CD4-positive, alpha-beta T cell (primary cell): ENCODE results near the gene HNRNPA1. TPM values are rescaled to one million over a fixed set of nuclear protein-coding genes. Genes with fewer than 3 reads are reported as not detected.
A peak's percentile ranks its signal among the peaks of the same experiment; 100 is the strongest.

Experiments used
- ATAC-seq: fragments of 200-7000 bp; cut with Tn5 transposase; one replicate; pipeline ENCODE4 v1.10.0; 2022; ENCODE audit warnings: mild to moderate bottlenecking; ENCODE audit not compliant: poor library complexity
- CTCF ChIA-PET: fragments of 350-600 bp; sonication (Branson Sonifier 250); formaldehyde crosslinking; loops from one replicate; lab custom pipeline; 2021; ENCODE audit warnings: antibody characterized with exemption, inconsistent platforms; lab: Charles Lee
- POLR2A ChIA-PET: fragments of 350-600 bp; sonication (Branson Sonifier 250); formaldehyde crosslinking; loops from one replicate; lab custom pipeline; 2021; ENCODE audit warnings: antibody characterized with exemption, inconsistent platforms; lab: Charles Lee
- DNase-seq, 14 experiments: peaks; one replicate each; pipeline ENCODE4 v3.0.0-alpha.2; 2013 to 2020; ENCODE audit warnings: mixed read lengths in 2 of 14
- H3K27ac ChIP-seq, 2 donors: one replicate each; pipeline versions ENCODE4 v1.5.1 to v1.7.0; 2013; ENCODE audit warnings: low read length in 2 of 2, low read depth in 1 of 2, mild to moderate bottlenecking in 1 of 2
- H3K27me3 ChIP-seq, 2 experiments: 1 replicate in 1 of 2; 2 replicates in 1 of 2; pipeline versions ENCODE4 v1.6.1 to v1.7.0; 2013; ENCODE audit warnings: low read length in 2 of 2, control low read depth in 1 of 2, mild to moderate bottlenecking in 1 of 2, moderate library complexity in 1 of 2; ENCODE audit not compliant: insufficient read depth in 2 of 2, control insufficient read depth in 1 of 2
- H3K36me3 ChIP-seq: one replicate; pipeline ENCODE4 v1.6.1; 2013; ENCODE audit warnings: low read length, control low read depth; ENCODE audit not compliant: insufficient read depth
- H3K4me1 ChIP-seq: one replicate; pipeline ENCODE4 v1.6.1; 2013; ENCODE audit warnings: low read length, control low read depth; ENCODE audit not compliant: insufficient read depth
- H3K4me3 ChIP-seq: one replicate; pipeline ENCODE4 v1.5.1; 2013; ENCODE audit warnings: mild to moderate bottlenecking, low read length, moderate library complexity
- H3K9me3 ChIP-seq, 2 experiments: 1 replicate in 1 of 2; 2 replicates in 1 of 2; pipeline versions ENCODE4 v1.6.1 to v1.7.0; 2013; ENCODE audit warnings: low read length in 2 of 2, mild to moderate bottlenecking in 2 of 2, control low read depth in 1 of 2, moderate library complexity in 1 of 2; ENCODE audit not compliant: control insufficient read depth in 1 of 2, insufficient read depth in 1 of 2
- H3K27ac Mint-ChIP-seq: one replicate; pipeline ENCODE4 v1.8.0; 2020; ENCODE audit warnings: mixed read lengths
- H3K27me3 Mint-ChIP-seq: one replicate; pipeline ENCODE4 v1.8.0; 2021; ENCODE audit warnings: mixed read lengths
- H3K36me3 Mint-ChIP-seq: one replicate; pipeline ENCODE4 v1.8.0; 2021; ENCODE audit warnings: low read depth, mixed read lengths
- H3K4me1 Mint-ChIP-seq: one replicate; pipeline ENCODE4 v1.8.0; 2021; ENCODE audit warnings: low read depth, mixed read lengths
- H3K4me3 Mint-ChIP-seq: one replicate; pipeline ENCODE4 v1.8.0; 2020; ENCODE audit warnings: mild to moderate bottlenecking, mixed read lengths
- H3K9me3 Mint-ChIP-seq: one replicate; pipeline ENCODE4 v1.8.0; 2020; ENCODE audit warnings: mixed read lengths
- intact Hi-C, 2 experiments: fragments of 100-400 bp; cut with DNase I in 1 of 2; cut with micrococcal nuclease in 1 of 2; formaldehyde crosslinking; loops; one replicate each; pipeline versions ENCODE4 v1.15.1 to v1.9.0; 2023 to 2025; cut with DNase I, micrococcal nuclease
- total RNA-seq, 174 experiments: library from RNA in 2 of 174; stranded (reverse) in 2 of 174; gene quantifications; one replicate each; pipeline ENCODE4 v1.2.3 and lab custom pipeline; 2021 to 2026
- TF ChIP-seq, protein P1 (sequence below): fragments of 200-600 bp; IDR thresholded peaks from one replicate; pipeline ENCODE4 v1.8.0; 2022; ENCODE audit warnings: antibody characterized with exemption, mild to moderate bottlenecking

Gene HNRNPA1
- total RNA-seq, 2 experiments from 2014 or later: 1,969 to 1,994 TPM

GRCh38 chr12:54286042-54287030, 5.8 kb downstream of the HNRNPA1 start:
- Histone ChIP-seq H3K4me3 (no peak overlapping the region), H3K4me1 (peaks cover 37% of the 10 kb centered on the region), H3K27ac (no peak overlapping the region), H3K27me3 (no peaks in the 10 kb centered on the region), H3K9me3 (no peaks in the 10 kb centered on the region), H3K36me3 (peaks cover 72% of the 10 kb centered on the region)
- peaks cover 4% of the 10 kb centered on the region for H3K36me3 Mint-ChIP-seq
- H3K27me3 Mint-ChIP-seq: no peaks in the 10 kb centered on the region
- no peak for DNase-seq
- peak overlapping the region; percentile 22 for H3K4me3 Mint-ChIP-seq
- peak overlapping the region; percentile 41 for H3K27ac Mint-ChIP-seq
- TF ChIP-seq, protein P1, sequence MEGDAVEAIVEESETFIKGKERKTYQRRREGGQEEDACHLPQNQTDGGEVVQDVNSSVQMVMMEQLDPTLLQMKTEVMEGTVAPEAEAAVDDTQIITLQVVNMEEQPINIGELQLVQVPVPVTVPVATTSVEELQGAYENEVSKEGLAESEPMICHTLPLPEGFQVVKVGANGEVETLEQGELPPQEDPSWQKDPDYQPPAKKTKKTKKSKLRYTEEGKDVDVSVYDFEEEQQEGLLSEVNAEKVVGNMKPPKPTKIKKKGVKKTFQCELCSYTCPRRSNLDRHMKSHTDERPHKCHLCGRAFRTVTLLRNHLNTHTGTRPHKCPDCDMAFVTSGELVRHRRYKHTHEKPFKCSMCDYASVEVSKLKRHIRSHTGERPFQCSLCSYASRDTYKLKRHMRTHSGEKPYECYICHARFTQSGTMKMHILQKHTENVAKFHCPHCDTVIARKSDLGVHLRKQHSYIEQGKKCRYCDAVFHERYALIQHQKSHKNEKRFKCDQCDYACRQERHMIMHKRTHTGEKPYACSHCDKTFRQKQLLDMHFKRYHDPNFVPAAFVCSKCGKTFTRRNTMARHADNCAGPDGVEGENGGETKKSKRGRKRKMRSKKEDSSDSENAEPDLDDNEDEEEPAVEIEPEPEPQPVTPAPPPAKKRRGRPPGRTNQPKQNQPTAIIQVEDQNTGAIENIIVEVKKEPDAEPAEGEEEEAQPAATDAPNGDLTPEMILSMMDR: no peak
- intact Hi-C loops: loop anchor here in 1 of 2 experiments (5.0 kb wide), 1 partner anchor 156 kb away; no protein-coding TSS in a partner anchor
- ATAC-seq: no peak
- POLR2A ChIA-PET: interaction anchor here (0.9 to 2.6 kb wide), 7 partner anchors 10 to 73 kb away, joined by 3 to 19 read pairs (median 4); partner anchors contain the start of gene COPZ1
- H3K4me1 Mint-ChIP-seq: no peaks in the 10 kb centered on the region
- H3K9me3 Mint-ChIP-seq: no peaks in the 10 kb centered on the region
- CTCF ChIA-PET: interaction anchor here (1.0 to 1.4 kb wide), 5 partner anchors 9 to 93 kb away, joined by 3 to 5 read pairs (median 4); partner anchors contain the start of gene COPZ1

DNA sequence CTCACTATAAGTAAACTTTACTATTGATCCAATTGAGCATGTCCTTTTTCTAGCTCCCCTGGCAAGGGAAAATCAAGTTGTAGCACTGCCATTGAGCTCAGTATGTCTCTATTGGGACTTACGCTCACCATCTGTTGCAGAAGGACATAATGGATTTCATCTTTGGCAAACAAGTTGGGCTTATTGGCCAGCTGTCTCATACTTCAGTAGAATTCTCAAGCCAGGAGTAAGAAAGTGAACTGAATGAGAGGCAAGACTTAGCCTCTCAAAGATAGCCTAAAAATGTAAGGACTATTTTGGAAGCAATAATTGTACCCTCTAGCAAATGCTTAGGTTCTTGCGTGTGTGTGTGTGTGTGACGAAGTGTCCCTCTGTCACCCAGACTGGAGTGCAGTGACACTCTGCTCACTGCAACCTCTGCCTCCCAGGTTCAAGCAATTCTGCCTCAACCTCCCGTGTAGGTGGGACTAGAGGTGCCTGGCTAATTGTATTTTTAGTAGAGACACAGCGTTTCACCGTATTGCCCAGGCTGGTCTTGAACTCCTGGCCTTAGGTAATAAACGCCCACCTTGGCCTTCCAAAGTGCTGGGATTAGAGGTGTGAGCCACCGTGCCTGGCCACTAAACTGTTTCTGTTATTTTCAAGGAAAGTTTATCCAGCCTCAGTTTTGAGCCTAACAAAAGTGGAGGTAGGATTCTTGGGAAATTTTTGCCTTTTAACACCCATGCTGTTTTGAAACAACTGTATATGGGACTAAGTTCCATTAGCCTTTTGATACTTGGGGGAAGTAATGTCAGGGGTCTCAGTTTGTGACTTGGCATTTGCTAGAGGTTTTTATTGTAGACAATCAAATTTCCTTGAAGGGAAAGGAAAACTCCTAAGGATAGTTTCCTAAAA, 7.0 kb downstream of the HNRNPA1 start:
- H3K4me3 Mint-ChIP-seq: no peak overlapping the region
- H3K9me3 Mint-ChIP-seq: no peaks in the 10 kb centered on the region
- peak overlapping the region; percentile 40 for H3K27ac Mint-ChIP-seq
- ChIA-PET CTCF (interaction anchor here (1.0 to 1.4 kb wide), 4 partner anchors 7 to 92 kb away, joined by 3 to 5 read pairs (median 4); partner anchors contain the start of gene COPZ1), POLR2A (interaction anchor here (1.1 to 2.6 kb wide), 4 partner anchors 11 to 72 kb away, joined by 4 to 19 read pairs (median 6); partner anchors contain the start of gene COPZ1)
- DNase-seq: no peak
- Histone ChIP-seq H3K9me3 (no peaks in the 10 kb centered on the region), H3K27ac (no peak overlapping the region), H3K4me3 (no peak overlapping the region), H3K36me3 (peaks cover 60% of the 10 kb centered on the region), H3K4me1 (peaks cover 25% of the 10 kb centered on the region), H3K27me3 (no peaks in the 10 kb centered on the region)
- peaks cover 4% of the 10 kb centered on the region for H3K36me3 Mint-ChIP-seq
- intact Hi-C loops: loop anchor here in 1 of 2 experiments (5.0 kb wide), 1 partner anchor 155 kb away; no protein-coding TSS in a partner anchor
- no peaks in the 10 kb centered on the region for H3K27me3 Mint-ChIP-seq
- TF ChIP-seq, protein P1: no peak
- H3K4me1 Mint-ChIP-seq: no peaks in the 10 kb centered on the region
- no peak for ATAC-seq
